ENCODE measurements around the gene PNKD.

PNKD gene

GRCh38 chr2:218233543-218233942 is 36.8 kb upstream of the PNKD start:
- TF ChIP-seq CEBPB (IDR thresholded peaks at IDR 0.05): no peak
- TF ChIP-seq YY1 (IDR thresholded peaks at IDR 0.05; ENCODE audit: low read depth): no peak
- TF ChIP-seq NFIC (IDR thresholded peaks at IDR 0.05): no peak
- no peak for TF ChIP-seq CREB1 (IDR thresholded peaks at IDR 0.05; ENCODE audit: low read depth)
- no peak for TF ChIP-seq REST (IDR thresholded peaks at IDR 0.05; ENCODE audit: low read depth)
- no peak for TF ChIP-seq EP300 (IDR thresholded peaks at IDR 0.05; ENCODE audit: borderline replicate concordance)

GRCh38 chr2:218234521-218234920 is 35.8 kb upstream of the PNKD start:
- no peak for TF ChIP-seq NFIC (IDR thresholded peaks at IDR 0.05)

GRCh38 chr2:218235017-218235416 is 35.3 kb upstream of the PNKD start:
- TF ChIP-seq YY1 (IDR thresholded peaks at IDR 0.05; ENCODE audit: low read depth) (no peak), MAX (IDR thresholded peaks at IDR 0.05) (no peak), NFIC (IDR thresholded peaks at IDR 0.05) (no peak), EP300 (IDR thresholded peaks at IDR 0.05; ENCODE audit: borderline replicate concordance) (no peak), TEAD4 (IDR thresholded peaks at IDR 0.05) (no peak), FOXM1 (IDR thresholded peaks at IDR 0.05; ENCODE audit: borderline replicate concordance, low read depth) (no peak), TCF12 (IDR thresholded peaks at IDR 0.05; ENCODE audit: low read depth) (no peak), REST (IDR thresholded peaks at IDR 0.05; ENCODE audit: low read depth) (no peak)

- TF ChIP-seq EGR1 (IDR thresholded peaks at IDR 0.05) (no peak), TAF1 (IDR thresholded peaks at IDR 0.05; ENCODE audit: low read depth) (no peak), TEAD4 (IDR thresholded peaks at IDR 0.05) (no peak), CREB1 (IDR thresholded peaks at IDR 0.05; ENCODE audit: low read depth) (no peak), FOXM1 (IDR thresholded peaks at IDR 0.05; ENCODE audit: borderline replicate concordance, low read depth) (no peak), NFIC (IDR thresholded peaks at IDR 0.05) (no peak), CEBPB (IDR thresholded peaks at IDR 0.05) (no peak), YY1 (IDR thresholded peaks at IDR 0.05; ENCODE audit: low read depth) (no peak), REST (IDR thresholded peaks at IDR 0.05; ENCODE audit: low read depth) (no peak), TCF12 (IDR thresholded peaks at IDR 0.05; ENCODE audit: low read depth) (no peak), EP300 (IDR thresholded peaks at IDR 0.05; ENCODE audit: borderline replicate concordance) (no peak), USF1 (IDR thresholded peaks at IDR 0.05) (no peak), RAD21 (IDR thresholded peaks at IDR 0.05; ENCODE audit: low read depth) (no peak), ZBTB7A (IDR thresholded peaks at IDR 0.05; ENCODE audit: low read depth) (no peak), MAX (IDR thresholded peaks at IDR 0.05) (no peak)
These were observed 33.5 kb upstream of the PNKD start for GRCh38 chr2:218236829-218237228.

GRCh38 chr2:218238887-218239286 is 31.4 kb upstream of the PNKD start:
- TF ChIP-seq ZBTB7A (IDR thresholded peaks at IDR 0.05; ENCODE audit: low read depth): no peak
- no peak for TF ChIP-seq MAX (IDR thresholded peaks at IDR 0.05)
- TF ChIP-seq TAF1 (IDR thresholded peaks at IDR 0.05; ENCODE audit: low read depth): no peak
- TF ChIP-seq EP300 (IDR thresholded peaks at IDR 0.05; ENCODE audit: borderline replicate concordance): no peak
- no peak for TF ChIP-seq CEBPB (IDR thresholded peaks at IDR 0.05)
- no peak for TF ChIP-seq CREB1 (IDR thresholded peaks at IDR 0.05; ENCODE audit: low read depth)
- TF ChIP-seq REST (IDR thresholded peaks at IDR 0.05; ENCODE audit: low read depth): no peak
- no peak for TF ChIP-seq TEAD4 (IDR thresholded peaks at IDR 0.05)
- no peak for TF ChIP-seq FOXM1 (IDR thresholded peaks at IDR 0.05; ENCODE audit: borderline replicate concordance, low read depth)
- TF ChIP-seq YY1 (IDR thresholded peaks at IDR 0.05; ENCODE audit: low read depth): no peak
- no peak for TF ChIP-seq TCF12 (IDR thresholded peaks at IDR 0.05; ENCODE audit: low read depth)
- TF ChIP-seq EGR1 (IDR thresholded peaks at IDR 0.05): no peak
- TF ChIP-seq USF1 (IDR thresholded peaks at IDR 0.05): no peak
- TF ChIP-seq NFIC (IDR thresholded peaks at IDR 0.05): no peak
- TF ChIP-seq RAD21 (IDR thresholded peaks at IDR 0.05; ENCODE audit: low read depth): no peak
